Keratinocyte (primary cell): Measurements from ENCODE around the gene DPY19L3. TPM values are rescaled to one million over a fixed set of nuclear protein-coding genes. Genes with fewer than 3 reads are reported as not detected.

ENCODE experiments used
- DNase-seq: peaks from one replicate; pipeline ENCODE4 v3.0.0-alpha.2; 2011; ENCODE audit warnings: low read depth, missing footprints, low spot score
- FAIRE-seq: peaks from 2 replicates; lab custom pipeline; 2011; peaks lifted over from hg19 to GRCh38; lab: Jason Lieb, UNC
- H2AFZ ChIP-seq: 2 replicates; pipeline ENCODE4 v1.6.0; 2012; ENCODE audit warnings: low read length, control low read depth, inconsistent platforms; ENCODE audit not compliant: control insufficient read depth
- H3K27ac ChIP-seq: 2 replicates; pipeline ENCODE4 v1.5.1; 2011; ENCODE audit warnings: low read length; ENCODE audit not compliant: control insufficient read depth, insufficient read depth
- H3K27me3 ChIP-seq: 3 replicates; pipeline ENCODE4 v1.6.0; 2011; ENCODE audit warnings: low read length; ENCODE audit not compliant: control insufficient read depth, insufficient read depth; ENCODE audit errors: extremely low read depth
- H3K36me3 ChIP-seq, 2 experiments: 2 replicates in 1 of 2; 3 replicates in 1 of 2; pipeline ENCODE4 v1.5.1; 2011; ENCODE audit warnings: low read length in 2 of 2, mild to moderate bottlenecking in 1 of 2; ENCODE audit not compliant: control insufficient read depth in 2 of 2, insufficient read depth in 2 of 2; ENCODE audit errors: extremely low read depth in 1 of 2
- H3K4me1 ChIP-seq: 3 replicates; pipeline ENCODE4 v1.5.1; 2011; ENCODE audit warnings: low read length; ENCODE audit not compliant: control insufficient read depth, insufficient read depth; ENCODE audit errors: extremely low read depth
- H3K4me2 ChIP-seq: 3 replicates; pipeline ENCODE4 v1.6.0; 2011; ENCODE audit warnings: low read depth, low read length; ENCODE audit not compliant: control insufficient read depth, insufficient read depth; ENCODE audit errors: extremely low read depth
- H3K4me3 ChIP-seq, 3 experiments: fragments of 200-600 bp in 1 of 3; sonication (generic) in 1 of 3; 2 replicates in 2 of 3; 3 replicates in 1 of 3; pipeline ENCODE4 v1.5.1; 2011 to 2016; ENCODE audit warnings: low read length in 3 of 3, mild to moderate bottlenecking in 3 of 3, control low read depth in 2 of 3, inconsistent platforms in 1 of 3, low read depth in 1 of 3, mixed read lengths in 1 of 3, mixed run types in 1 of 3, moderate library complexity in 1 of 3; ENCODE audit not compliant: control insufficient read depth in 2 of 3, insufficient read depth in 2 of 3; ENCODE audit errors: extremely low read depth in 1 of 3
- H3K79me2 ChIP-seq: 2 replicates; pipeline ENCODE4 v1.6.0; 2012; ENCODE audit warnings: low read length; ENCODE audit not compliant: control insufficient read depth, insufficient read depth
- H3K9ac ChIP-seq: 3 replicates; pipeline ENCODE4 v1.6.0; 2011; ENCODE audit warnings: low read length; ENCODE audit not compliant: control insufficient read depth, insufficient read depth; ENCODE audit errors: extremely low read depth
- H3K9me1 ChIP-seq: 3 replicates; pipeline ENCODE4 v1.6.0; 2011; ENCODE audit warnings: low read length; ENCODE audit not compliant: control insufficient read depth, insufficient read depth; ENCODE audit errors: extremely low read depth
- H3K9me3 ChIP-seq: 2 replicates; pipeline ENCODE4 v1.5.1; 2012; ENCODE audit warnings: low read depth, low read length; ENCODE audit not compliant: control insufficient read depth
- H4K20me1 ChIP-seq: 3 replicates; pipeline ENCODE4 v1.6.0; 2011; ENCODE audit warnings: low read length; ENCODE audit not compliant: control insufficient read depth, insufficient read depth; ENCODE audit errors: extremely low read depth
- EZH2 ChIP-seq: IDR thresholded peaks from one replicate; pipeline ENCODE4 v1.6.1; 2012; ENCODE audit warnings: inconsistent platforms, mild to moderate bottlenecking, low read length, moderate library complexity
- dilution Hi-C: fragments of 300-500 bp; cut with MboI; formaldehyde crosslinking; loops from one replicate; pipeline ENCODE4 v1.7.0; 2020; ENCODE audit warnings: low sequenced_read_pairs; ENCODE audit not compliant: extremely low pct_ligation_motif_present
- polyA plus RNA-seq, 5 experiments: library from polyadenylated mRNA; depleted of rRNA in 3 of 5; stranded (reverse) in 3 of 5; stranded (forward) in 1 of 5; unstranded in 1 of 5; fragments of >200 nt; gene quantifications; 1 replicate in 1 of 5; 2 replicates in 3 of 5; 3 replicates in 1 of 5; pipeline versions ENCODE4 v1.2.1 to v1.2.3, GENCODE V29; 2011 to 2012; ENCODE audit warnings: missing spikeins in 2 of 5, low read depth in 1 of 5, low replicate concordance in 1 of 5
- TF ChIP-seq, protein P1 (sequence below), 3 experiments: IDR thresholded peaks in 1 of 3; conservative IDR thresholded peaks in 1 of 3; optimal IDR thresholded peaks in 1 of 3; 2 replicates in 2 of 3; 3 replicates in 1 of 3; pipeline versions ENCODE3 to v1.5.1; 2011; ENCODE audit warnings: low read length in 3 of 3, mild to moderate bottlenecking in 3 of 3, moderate library complexity in 2 of 3, control low read depth in 1 of 3, inconsistent platforms in 1 of 3; ENCODE audit not compliant: insufficient read depth in 2 of 3; ENCODE audit errors: extremely low read depth in 1 of 3

Gene DPY19L3
- polyA plus RNA-seq, 1 donor (not counting 4 experiments of a cell fraction or from before 2014, with no cell fraction given): 10.0 TPM

DNA sequence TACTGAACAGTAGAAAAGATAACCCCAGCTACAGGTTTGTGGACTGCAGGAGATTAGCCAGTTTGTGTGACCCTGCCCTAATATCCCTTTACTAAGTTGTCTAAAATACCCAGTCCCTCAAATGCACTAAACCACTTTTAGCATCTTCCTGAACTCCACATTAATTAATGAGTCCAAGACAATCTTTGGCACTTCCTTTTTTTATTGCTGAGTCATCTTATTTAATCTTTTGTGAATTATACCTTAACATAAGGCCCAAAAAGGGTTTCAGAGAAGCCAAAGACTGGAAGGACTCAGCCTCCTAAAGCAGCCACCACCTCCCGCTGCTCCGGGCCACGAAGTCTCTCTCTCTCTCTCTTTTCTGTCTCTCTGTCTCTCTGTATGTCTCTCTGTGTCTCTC lies 126.7 kb downstream of the DPY19L3 start:
- Histone ChIP-seq H3K4me3 (no peak overlapping the region), H4K20me1 (no peaks in the 10 kb centered on the region), H2AFZ (no peak overlapping the region), H3K9ac (no peak overlapping the region), H3K4me1 (no peaks in the 10 kb centered on the region), H3K79me2 (no peaks in the 10 kb centered on the region), H3K4me2 (no peak overlapping the region), H3K27me3 (no peaks in the 10 kb centered on the region), H3K9me3 (no peaks in the 10 kb centered on the region), H3K9me1 (no peaks in the 10 kb centered on the region), H3K27ac (no peak overlapping the region), H3K36me3 (no peaks in the 10 kb centered on the region)
- DNase-seq (no peak), FAIRE-seq (no peak)
- dilution Hi-C loops: no loop called here
- TF ChIP-seq EZH2: no peak
- TF ChIP-seq, protein P1, sequence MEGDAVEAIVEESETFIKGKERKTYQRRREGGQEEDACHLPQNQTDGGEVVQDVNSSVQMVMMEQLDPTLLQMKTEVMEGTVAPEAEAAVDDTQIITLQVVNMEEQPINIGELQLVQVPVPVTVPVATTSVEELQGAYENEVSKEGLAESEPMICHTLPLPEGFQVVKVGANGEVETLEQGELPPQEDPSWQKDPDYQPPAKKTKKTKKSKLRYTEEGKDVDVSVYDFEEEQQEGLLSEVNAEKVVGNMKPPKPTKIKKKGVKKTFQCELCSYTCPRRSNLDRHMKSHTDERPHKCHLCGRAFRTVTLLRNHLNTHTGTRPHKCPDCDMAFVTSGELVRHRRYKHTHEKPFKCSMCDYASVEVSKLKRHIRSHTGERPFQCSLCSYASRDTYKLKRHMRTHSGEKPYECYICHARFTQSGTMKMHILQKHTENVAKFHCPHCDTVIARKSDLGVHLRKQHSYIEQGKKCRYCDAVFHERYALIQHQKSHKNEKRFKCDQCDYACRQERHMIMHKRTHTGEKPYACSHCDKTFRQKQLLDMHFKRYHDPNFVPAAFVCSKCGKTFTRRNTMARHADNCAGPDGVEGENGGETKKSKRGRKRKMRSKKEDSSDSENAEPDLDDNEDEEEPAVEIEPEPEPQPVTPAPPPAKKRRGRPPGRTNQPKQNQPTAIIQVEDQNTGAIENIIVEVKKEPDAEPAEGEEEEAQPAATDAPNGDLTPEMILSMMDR (optimal IDR thresholded peaks at IDR 0.05 in 1 of 3, IDR thresholded peaks at IDR 0.05 in 1 of 3, conservative IDR thresholded peaks at IDR 0.05 in 1 of 3; ENCODE audit: extremely low read depth in 1 of 3, insufficient read depth in 2 of 3, low read length in 3 of 3): no peak

Other genes with a start within 250 kb of the DPY19L3 start
- 6.9 to 10.2 TPM (median 9.0 TPM) in 3 replicates for gene ZNF507, start 60.2 kb upstream of the DPY19L3 start, polyA plus RNA-seq
- 78.6 to 177 TPM (median 123 TPM) in 3 replicates for gene PDCD5, start 175.4 kb downstream of the DPY19L3 start, polyA plus RNA-seq